Measurements from ENCODE around the gene CD2BP2. TPM values are rescaled to one million over a fixed set of nuclear protein-coding genes. Genes with fewer than 3 reads are reported as not detected.

CD2BP2 gene
- total and polyA plus RNA-seq, 2 of the 13 experiments (the other 11 are each of a cell fraction or from before 2014, with no cell fraction given), result 24.9 to 54.6 TPM

DNA sequence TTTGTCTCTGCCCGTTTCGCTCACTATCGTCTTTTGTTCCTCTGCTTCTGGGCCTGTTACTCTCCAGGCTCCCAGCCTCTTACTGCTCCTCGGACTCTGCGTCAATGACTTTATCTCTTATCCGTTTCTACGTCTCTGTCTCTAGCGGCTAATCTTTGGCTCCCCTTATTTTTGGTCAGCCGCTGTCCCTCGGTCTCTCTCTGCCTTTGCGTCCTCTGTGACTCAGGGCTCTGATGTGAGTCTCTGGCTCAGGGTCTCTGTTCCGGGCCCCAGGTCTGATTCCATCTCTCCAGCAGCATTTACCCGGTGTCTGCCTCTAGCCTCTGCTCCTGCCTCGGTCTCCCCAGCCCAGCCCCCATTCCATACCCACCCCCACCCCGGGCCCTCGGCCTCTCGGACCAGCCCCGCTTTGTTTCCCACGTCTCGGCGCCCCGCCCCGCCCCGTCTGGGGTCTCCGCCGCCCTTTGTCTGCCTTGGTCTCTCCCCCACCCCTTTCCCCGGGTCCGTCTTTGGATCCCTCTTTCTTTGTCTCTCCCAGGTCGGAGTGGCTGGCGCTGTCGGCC is 39.6 kb upstream of the CD2BP2 start (continued):
- TF ChIP-seq, protein P1, sequence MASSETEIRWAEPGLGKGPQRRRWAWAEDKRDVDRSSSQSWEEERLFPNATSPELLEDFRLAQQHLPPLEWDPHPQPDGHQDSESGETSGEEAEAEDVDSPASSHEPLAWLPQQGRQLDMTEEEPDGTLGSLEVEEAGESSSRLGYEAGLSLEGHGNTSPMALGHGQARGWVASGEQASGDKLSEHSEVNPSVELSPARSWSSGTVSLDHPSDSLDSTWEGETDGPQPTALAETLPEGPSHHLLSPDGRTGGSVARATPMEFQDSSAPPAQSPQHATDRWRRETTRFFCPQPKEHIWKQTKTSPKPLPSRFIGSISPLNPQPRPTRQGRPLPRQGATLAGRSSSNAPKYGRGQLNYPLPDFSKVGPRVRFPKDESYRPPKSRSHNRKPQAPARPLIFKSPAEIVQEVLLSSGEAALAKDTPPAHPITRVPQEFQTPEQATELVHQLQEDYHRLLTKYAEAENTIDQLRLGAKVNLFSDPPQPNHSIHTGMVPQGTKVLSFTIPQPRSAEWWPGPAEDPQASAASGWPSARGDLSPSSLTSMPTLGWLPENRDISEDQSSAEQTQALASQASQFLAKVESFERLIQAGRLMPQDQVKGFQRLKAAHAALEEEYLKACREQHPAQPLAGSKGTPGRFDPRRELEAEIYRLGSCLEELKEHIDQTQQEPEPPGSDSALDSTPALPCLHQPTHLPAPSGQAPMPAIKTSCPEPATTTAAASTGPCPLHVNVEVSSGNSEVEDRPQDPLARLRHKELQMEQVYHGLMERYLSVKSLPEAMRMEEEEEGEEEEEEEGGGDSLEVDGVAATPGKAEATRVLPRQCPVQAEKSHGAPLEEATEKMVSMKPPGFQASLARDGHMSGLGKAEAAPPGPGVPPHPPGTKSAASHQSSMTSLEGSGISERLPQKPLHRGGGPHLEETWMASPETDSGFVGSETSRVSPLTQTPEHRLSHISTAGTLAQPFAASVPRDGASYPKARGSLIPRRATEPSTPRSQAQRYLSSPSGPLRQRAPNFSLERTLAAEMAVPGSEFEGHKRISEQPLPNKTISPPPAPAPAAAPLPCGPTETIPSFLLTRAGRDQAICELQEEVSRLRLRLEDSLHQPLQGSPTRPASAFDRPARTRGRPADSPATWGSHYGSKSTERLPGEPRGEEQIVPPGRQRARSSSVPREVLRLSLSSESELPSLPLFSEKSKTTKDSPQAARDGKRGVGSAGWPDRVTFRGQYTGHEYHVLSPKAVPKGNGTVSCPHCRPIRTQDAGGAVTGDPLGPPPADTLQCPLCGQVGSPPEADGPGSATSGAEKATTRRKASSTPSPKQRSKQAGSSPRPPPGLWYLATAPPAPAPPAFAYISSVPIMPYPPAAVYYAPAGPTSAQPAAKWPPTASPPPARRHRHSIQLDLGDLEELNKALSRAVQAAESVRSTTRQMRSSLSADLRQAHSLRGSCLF (CRISPR knock-in tag; IDR thresholded peaks at IDR 0.05; ENCODE audit: borderline replicate concordance), result 0 out of 2 replicates have a peak, but pooled peaks have one; percentile 34
- TF ChIP-seq, protein P2, sequence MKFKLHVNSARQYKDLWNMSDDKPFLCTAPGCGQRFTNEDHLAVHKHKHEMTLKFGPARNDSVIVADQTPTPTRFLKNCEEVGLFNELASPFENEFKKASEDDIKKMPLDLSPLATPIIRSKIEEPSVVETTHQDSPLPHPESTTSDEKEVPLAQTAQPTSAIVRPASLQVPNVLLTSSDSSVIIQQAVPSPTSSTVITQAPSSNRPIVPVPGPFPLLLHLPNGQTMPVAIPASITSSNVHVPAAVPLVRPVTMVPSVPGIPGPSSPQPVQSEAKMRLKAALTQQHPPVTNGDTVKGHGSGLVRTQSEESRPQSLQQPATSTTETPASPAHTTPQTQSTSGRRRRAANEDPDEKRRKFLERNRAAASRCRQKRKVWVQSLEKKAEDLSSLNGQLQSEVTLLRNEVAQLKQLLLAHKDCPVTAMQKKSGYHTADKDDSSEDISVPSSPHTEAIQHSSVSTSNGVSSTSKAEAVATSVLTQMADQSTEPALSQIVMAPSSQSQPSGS (CRISPR knock-in tag; IDR thresholded peaks at IDR 0.05), result no peak
- TF ChIP-seq, protein P3, sequence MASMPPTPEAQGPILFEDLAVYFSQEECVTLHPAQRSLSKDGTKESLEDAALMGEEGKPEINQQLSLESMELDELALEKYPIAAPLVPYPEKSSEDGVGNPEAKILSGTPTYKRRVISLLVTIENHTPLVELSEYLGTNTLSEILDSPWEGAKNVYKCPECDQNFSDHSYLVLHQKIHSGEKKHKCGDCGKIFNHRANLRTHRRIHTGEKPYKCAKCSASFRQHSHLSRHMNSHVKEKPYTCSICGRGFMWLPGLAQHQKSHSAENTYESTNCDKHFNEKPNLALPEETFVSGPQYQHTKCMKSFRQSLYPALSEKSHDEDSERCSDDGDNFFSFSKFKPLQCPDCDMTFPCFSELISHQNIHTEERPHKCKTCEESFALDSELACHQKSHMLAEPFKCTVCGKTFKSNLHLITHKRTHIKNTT (CRISPR knock-in tag; IDR thresholded peaks at IDR 0.05), result no peak
- TF ChIP-seq ZSCAN31 (CRISPR knock-in tag; IDR thresholded peaks at IDR 0.05; ENCODE audit: low read depth) (no peak), ZNF790 (CRISPR knock-in tag; IDR thresholded peaks at IDR 0.05; ENCODE audit: borderline replicate concordance) (no peak), LCORL (IDR thresholded peaks at IDR 0.05) (0 out of 2 replicates have a peak, but pooled peaks have one; percentile 28), LCORL (CRISPR knock-in tag; IDR thresholded peaks at IDR 0.05) (no peak), NFIC (IDR thresholded peaks at IDR 0.05; ENCODE audit: low read length) (no peak), PRMT3 (CRISPR knock-in tag; IDR thresholded peaks at IDR 0.05; ENCODE audit: borderline replicate concordance, low read depth) (no peak), TAF15 (IDR thresholded peaks at IDR 0.05; ENCODE audit: low read depth, low read length, poor library complexity, severe bottlenecking) (no peak), FOXK2 (IDR thresholded peaks at IDR 0.05) (0 out of 2 replicates have a peak, but pooled peaks have one; percentile 17), TMF1 (CRISPR knock-in tag; IDR thresholded peaks at IDR 0.05; ENCODE audit: low read depth) (no peak), ZBTB38 (CRISPR knock-in tag; IDR thresholded peaks at IDR 0.05) (no peak), ZNF747 (CRISPR knock-in tag; IDR thresholded peaks at IDR 0.05; ENCODE audit: borderline replicate concordance) (0 out of 2 replicates have a peak, but pooled peaks have one; percentile 18), ZNF563 (CRISPR knock-in tag; IDR thresholded peaks at IDR 0.05) (no peak), ZNF547 (CRISPR knock-in tag; IDR thresholded peaks at IDR 0.05) (no peak; the same call in 1 of the 2 replicates), SMAD9 (CRISPR knock-in tag; IDR thresholded peaks at IDR 0.05) (no peak), ATF1 (CRISPR knock-in tag; IDR thresholded peaks at IDR 0.05) (no peak), ELF4 (CRISPR knock-in tag; IDR thresholded peaks at IDR 0.05; ENCODE audit: borderline replicate concordance) (peak; percentile 45; the same call in 1 of the 2 replicates), ZBTB42 (CRISPR knock-in tag; IDR thresholded peaks at IDR 0.05) (0 out of 2 replicates have a peak, but pooled peaks have one; percentile 17), ZNF841 (CRISPR knock-in tag; IDR thresholded peaks at IDR 0.05; ENCODE audit: borderline replicate concordance) (no peak)
- TF ChIP-seq, protein P4, sequence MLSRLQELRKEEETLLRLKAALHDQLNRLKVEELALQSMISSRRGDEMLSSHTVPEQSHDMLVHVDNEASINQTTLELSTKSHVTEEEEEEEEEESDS (CRISPR knock-in tag; IDR thresholded peaks at IDR 0.05; ENCODE audit: borderline replicate concordance), result no peak
